ENCODE data around the gene RIPK4. TPM values are rescaled to one million over a fixed set of nuclear protein-coding genes. Genes with fewer than 3 reads are reported as not detected.

RIPK4 gene
- total RNA-seq, 1 experiment from 2014 or later: 252 TPM

DNA sequence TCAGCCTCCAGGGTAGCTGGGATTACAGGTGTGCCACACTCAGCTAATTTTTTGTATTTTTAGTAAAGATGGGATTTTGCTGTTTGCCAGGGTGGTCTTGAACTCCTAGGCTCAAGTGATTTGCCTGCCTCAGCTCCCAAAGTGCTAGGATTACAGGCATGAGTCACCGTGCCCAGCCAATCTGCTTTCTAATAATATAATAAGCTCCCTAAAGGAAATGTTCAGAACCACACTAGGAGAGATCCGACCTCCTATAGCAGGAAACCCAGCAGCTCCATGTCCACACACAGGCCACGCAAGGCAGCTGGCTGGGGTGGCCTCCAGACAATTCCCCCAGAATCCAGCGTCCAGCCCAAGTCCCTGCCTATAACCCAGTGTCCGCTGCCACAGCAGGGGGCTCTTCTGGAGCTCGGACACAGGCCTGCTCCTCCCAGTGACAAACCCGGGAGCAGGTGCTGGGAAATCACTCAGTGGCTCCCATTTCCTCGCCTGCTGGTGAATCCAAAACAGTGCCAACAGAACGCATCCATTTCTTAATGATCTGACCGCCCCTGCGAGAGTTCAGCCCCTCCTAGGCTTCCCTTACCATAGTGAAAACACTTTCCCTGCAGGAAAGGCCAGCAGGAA lies 7.5 kb downstream of the RIPK4 start:
- peaks cover 98% of the 10 kb centered on the region for H3K79me2 ChIP-seq (ENCODE audit: low read length)
- no peaks in the 10 kb centered on the region for H3K27me3 ChIP-seq (ENCODE audit: low read length)
- TF ChIP-seq EZH2phosphoT487 (IDR thresholded peaks at IDR 0.05; ENCODE audit: borderline replicate concordance, low read length) (no peak), EZH2 (IDR thresholded peaks at IDR 0.05; ENCODE audit: low read length, unreplicated experiment) (no peak)
- TF ChIP-seq, protein P1, sequence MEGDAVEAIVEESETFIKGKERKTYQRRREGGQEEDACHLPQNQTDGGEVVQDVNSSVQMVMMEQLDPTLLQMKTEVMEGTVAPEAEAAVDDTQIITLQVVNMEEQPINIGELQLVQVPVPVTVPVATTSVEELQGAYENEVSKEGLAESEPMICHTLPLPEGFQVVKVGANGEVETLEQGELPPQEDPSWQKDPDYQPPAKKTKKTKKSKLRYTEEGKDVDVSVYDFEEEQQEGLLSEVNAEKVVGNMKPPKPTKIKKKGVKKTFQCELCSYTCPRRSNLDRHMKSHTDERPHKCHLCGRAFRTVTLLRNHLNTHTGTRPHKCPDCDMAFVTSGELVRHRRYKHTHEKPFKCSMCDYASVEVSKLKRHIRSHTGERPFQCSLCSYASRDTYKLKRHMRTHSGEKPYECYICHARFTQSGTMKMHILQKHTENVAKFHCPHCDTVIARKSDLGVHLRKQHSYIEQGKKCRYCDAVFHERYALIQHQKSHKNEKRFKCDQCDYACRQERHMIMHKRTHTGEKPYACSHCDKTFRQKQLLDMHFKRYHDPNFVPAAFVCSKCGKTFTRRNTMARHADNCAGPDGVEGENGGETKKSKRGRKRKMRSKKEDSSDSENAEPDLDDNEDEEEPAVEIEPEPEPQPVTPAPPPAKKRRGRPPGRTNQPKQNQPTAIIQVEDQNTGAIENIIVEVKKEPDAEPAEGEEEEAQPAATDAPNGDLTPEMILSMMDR (conservative IDR thresholded peaks at IDR 0.05; ENCODE audit: low read depth, low read length): no peak
- no peaks in the 10 kb centered on the region for H3K9me2 ChIP-seq (replicated peaks; ENCODE audit: low read length)
- DNase-seq: peak; percentile 51
- ChIA-PET CTCF (interaction anchor here (1.0 to 1.6 kb wide), 3 partner anchors 9 to 147 kb away, joined by 3 to 11 read pairs (median 8); no protein-coding TSS in a partner anchor), POLR2A (ENCODE audit: unreplicated experiment) (interaction anchor here (0.6 to 1.1 kb wide), 2 partner anchors 81 to 125 kb away, joined by 3 to 4 read pairs; no protein-coding TSS in a partner anchor)
- 0 out of 2 replicates have a peak, but pooled peaks have one; percentile 2 for ATAC-seq
- intact Hi-C loops (cut with micrococcal nuclease): loop anchor here (2.0 kb wide), 1 partner anchor 19 kb away; no protein-coding TSS in a partner anchor
- peaks cover 92% of the 10 kb centered on the region for H4K20me1 ChIP-seq (ENCODE audit: low read length)
- peak overlapping the region; percentile 26 for H3K9ac ChIP-seq (ENCODE audit: low read length)
- peaks cover 84% of the 10 kb centered on the region for H3K36me3 ChIP-seq (ENCODE audit: low read depth, low read length)
- peak overlapping the region; percentile 97 for H3K27ac ChIP-seq (ENCODE audit: low read length)
- no peak overlapping the region for H2AFZ ChIP-seq (ENCODE audit: low read length)
- H3K4me2 ChIP-seq (ENCODE audit: low read length): peak overlapping the region; percentile 98
- no peaks in the 10 kb centered on the region for H3K9me3 ChIP-seq (ENCODE audit: low read length)
- H3F3A ChIP-seq (ENCODE audit: low read length, unreplicated experiment): peaks cover 37% of the 10 kb centered on the region
- H3K4me3 ChIP-seq (ENCODE audit: low read length): peak overlapping the region; percentile 94
- no TSS peak for BruUV-seq (replicated peaks)
- peaks cover 87% of the 10 kb centered on the region for H3K4me1 ChIP-seq (ENCODE audit: insufficient read depth, low read length)

DNA sequence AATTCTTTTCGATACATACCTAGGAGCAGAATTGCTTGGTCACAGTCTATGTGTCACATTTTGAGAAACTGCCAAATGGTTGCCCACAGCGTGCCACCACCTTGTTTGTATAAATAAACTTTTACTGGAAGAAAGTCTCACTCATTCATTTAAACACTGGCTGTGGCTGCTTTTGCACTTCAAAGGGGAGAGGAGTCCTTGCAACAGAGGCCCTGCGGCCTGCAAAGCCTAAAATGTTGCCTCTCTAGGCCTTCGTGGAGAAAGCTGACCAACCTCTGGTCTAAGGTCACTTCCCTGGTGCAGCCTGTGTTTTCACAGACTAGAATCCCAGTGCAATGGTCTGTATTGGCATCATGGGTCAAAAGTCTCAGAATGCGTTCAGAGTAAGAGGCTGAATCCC lies 8.3 kb downstream of the RIPK4 start:
- POLR2A ChIA-PET (ENCODE audit: unreplicated experiment): no interaction called here
- TF ChIP-seq EZH2 (IDR thresholded peaks at IDR 0.05; ENCODE audit: low read length, unreplicated experiment) (no peak), EZH2phosphoT487 (IDR thresholded peaks at IDR 0.05; ENCODE audit: borderline replicate concordance, low read length) (no peak)
- TF ChIP-seq, protein P1 (conservative IDR thresholded peaks at IDR 0.05; ENCODE audit: low read depth, low read length): no peak
- Histone ChIP-seq H3K9me3 (ENCODE audit: low read length) (no peaks in the 10 kb centered on the region), H2AFZ (ENCODE audit: low read length) (no peak overlapping the region), H4K20me1 (ENCODE audit: low read length) (peaks cover 92% of the 10 kb centered on the region), H3K4me3 (ENCODE audit: low read length) (peak overlapping the region; percentile 94; the same call in 1 of the 2 replicates), H3K9ac (ENCODE audit: low read length) (peak overlapping the region; percentile 33), H3K27ac (ENCODE audit: low read length) (peak overlapping the region; percentile 97), H3K36me3 (ENCODE audit: low read depth, low read length) (peaks cover 84% of the 10 kb centered on the region), H3K9me2 (replicated peaks; ENCODE audit: low read length) (no peaks in the 10 kb centered on the region), H3K4me1 (ENCODE audit: insufficient read depth, low read length) (peaks cover 89% of the 10 kb centered on the region), H3K79me2 (ENCODE audit: low read length) (peaks cover 98% of the 10 kb centered on the region), H3K4me2 (ENCODE audit: low read length) (peak overlapping the region; percentile 98), H3F3A (ENCODE audit: low read length, unreplicated experiment) (peaks cover 37% of the 10 kb centered on the region), H3K27me3 (ENCODE audit: low read length) (no peaks in the 10 kb centered on the region)
- DNase-seq (peak; percentile 99), ATAC-seq (peak; percentile 25)
- BruUV-seq (replicated peaks): no TSS peak
- CTCF ChIA-PET: interaction anchor here (1.0 to 1.6 kb wide), 3 partner anchors 10 to 146 kb away, joined by 3 to 11 read pairs (median 8); no protein-coding TSS in a partner anchor
- intact Hi-C loops (cut with micrococcal nuclease): loop anchor here (2.0 kb wide), 1 partner anchor 20 kb away; no protein-coding TSS in a partner anchor
